Smooth muscle cell (in vitro differentiated cells): ENCODE results near the gene ORC4. TPM values are rescaled to one million over a fixed set of nuclear protein-coding genes. Genes with fewer than 3 reads are reported as not detected.

Experiments used
- DNase-seq: peaks from one replicate; lab custom pipeline; 2025; ENCODE audit not compliant: unreplicated experiment; lab: John Stamatoyannopoulos, UW
- H2AFZ ChIP-seq: fragments of 200-600 bp; sonication (generic); 2 replicates; pipeline ENCODE4 v1.6.0; 2016; ENCODE audit warnings: antibody characterized with exemption, low read depth, mild to moderate bottlenecking
- H3F3A ChIP-seq: fragments of 200-600 bp; sonication (generic); 2 replicates; pipeline ENCODE4 v1.6.0; 2017; ENCODE audit warnings: antibody characterized with exemption, low read depth
- H3K27ac ChIP-seq: fragments of 200-600 bp; sonication (generic); 2 replicates; pipeline ENCODE4 v1.5.1; 2016; ENCODE audit warnings: low read depth, mild to moderate bottlenecking
- H3K27me3 ChIP-seq: fragments of 200-600 bp; sonication (generic); 2 replicates; pipeline ENCODE4 v1.6.1; 2016; ENCODE audit warnings: low read depth, mild to moderate bottlenecking
- H3K36me3 ChIP-seq: fragments of 200-600 bp; sonication (generic); 2 replicates; pipeline ENCODE4 v1.5.1; 2016; ENCODE audit warnings: low read depth
- H3K4me1 ChIP-seq: fragments of 200-600 bp; sonication (generic); 2 replicates; pipeline ENCODE4 v1.5.1; 2016; ENCODE audit warnings: low read depth
- H3K4me2 ChIP-seq: fragments of 200-600 bp; sonication (generic); 2 replicates; pipeline ENCODE4 v1.6.0; 2016; ENCODE audit warnings: mild to moderate bottlenecking
- H3K4me3 ChIP-seq: fragments of 200-600 bp; sonication (generic); 2 replicates; pipeline ENCODE4 v1.5.1; 2016; ENCODE audit warnings: mild to moderate bottlenecking
- H3K79me2 ChIP-seq: fragments of 200-600 bp; sonication (generic); 2 replicates; pipeline ENCODE4 v1.6.0; 2016; ENCODE audit warnings: low read depth, mild to moderate bottlenecking
- H3K9ac ChIP-seq: fragments of 200-600 bp; sonication (generic); 2 replicates; pipeline ENCODE4 v1.6.0; 2016; ENCODE audit warnings: low read depth
- H3K9me3 ChIP-seq: fragments of 200-600 bp; sonication (generic); replicated peaks from 2 replicates; pipeline ENCODE4 v1.5.1; 2016; ENCODE audit warnings: low read depth
- H4K20me1 ChIP-seq: fragments of 200-600 bp; sonication (generic); 2 replicates; pipeline ENCODE4 v1.6.0; 2016; ENCODE audit warnings: low read depth
- CTCF ChIP-seq: fragments of 200-600 bp; sonication (generic); IDR thresholded peaks from 2 replicates; pipeline ENCODE4 v1.5.1; 2017; ENCODE audit warnings: borderline replicate concordance, mild to moderate bottlenecking, antibody characterized with exemption; ENCODE audit not compliant: insufficient read depth, poor library complexity, severe bottlenecking
- WGBS: methylation state at CpG from one replicate; pipeline ENCODE4 v1.1.7; 2016; ENCODE audit warnings: low lambda C conversion rate; 5-methylcytosine and 5-hydroxymethylcytosine counted together
- polyA plus RNA-seq: library from polyadenylated mRNA; unstranded; fragments of >200 nt; fragmentation: Nextera tagmentation; extraction: Ambion mirVana; gene quantifications from 2 replicates; pipeline ENCODE4 v1.2.1, GENCODE V29; 2016
- total RNA-seq: library from RNA; depleted of rRNA; stranded (reverse); fragments of >200 nt; gene quantifications from 2 replicates; pipeline ENCODE4 v1.2.3, GENCODE V29; 2014

The ORC4 gene
- total and polyA plus RNA-seq, 2 experiments from 2014 or later = 23.7 to 75.3 TPM

- Histone ChIP-seq H3F3A (no peaks in the 10 kb centered on the region), H3K27ac (no peak overlapping the region), H4K20me1 (peaks cover 77% of the 10 kb centered on the region), H2AFZ (no peak overlapping the region), H3K4me1 (no peaks in the 10 kb centered on the region), H3K27me3 (no peaks in the 10 kb centered on the region), H3K9me3 (no peaks in the 10 kb centered on the region), H3K4me2 (no peak overlapping the region), H3K36me3 (no peaks in the 10 kb centered on the region), H3K4me3 (no peak overlapping the region), H3K9ac (no peak overlapping the region), H3K79me2 (peaks cover 57% of the 10 kb centered on the region)
- WGBS = 96% methylated on average over 1 of the region's 1 CpG
- no peak for DNase-seq
- no peak for TF ChIP-seq CTCF
Observed at GRCh38 chr2:148039783-148040182, 19.2 kb upstream of the ORC4 start.

GRCh38 chr2:148032215-148032614 is 11.7 kb upstream of the ORC4 start:
- H3K9me3 ChIP-seq = no peaks in the 10 kb centered on the region
- H3F3A ChIP-seq = no peaks in the 10 kb centered on the region
- no peak for DNase-seq
- no peak overlapping the region for H3K27ac ChIP-seq
- no peaks in the 10 kb centered on the region for H3K36me3 ChIP-seq
- H3K4me1 ChIP-seq = peaks cover 7% of the 10 kb centered on the region
- H3K4me3 ChIP-seq = no peak overlapping the region
- peaks cover 86% of the 10 kb centered on the region for H4K20me1 ChIP-seq
- TF ChIP-seq CTCF = no peak
- H3K27me3 ChIP-seq = no peaks in the 10 kb centered on the region
- H3K79me2 ChIP-seq = peaks cover 93% of the 10 kb centered on the region
- WGBS = 95% methylated on average over 4 of the region's 4 CpGs
- no peak overlapping the region for H3K9ac ChIP-seq
- no peak overlapping the region for H2AFZ ChIP-seq
- H3K4me2 ChIP-seq = no peak overlapping the region

- Histone ChIP-seq H2AFZ (no peak overlapping the region), H3F3A (no peaks in the 10 kb centered on the region), H3K79me2 (peaks cover 94% of the 10 kb centered on the region), H3K4me1 (peaks cover 7% of the 10 kb centered on the region), H3K9me3 (no peaks in the 10 kb centered on the region), H4K20me1 (peaks cover 85% of the 10 kb centered on the region), H3K9ac (no peak overlapping the region), H3K27ac (no peak overlapping the region), H3K4me2 (no peak overlapping the region), H3K27me3 (no peaks in the 10 kb centered on the region), H3K4me3 (no peak overlapping the region), H3K36me3 (no peaks in the 10 kb centered on the region)
- TF ChIP-seq CTCF = no peak
- no peak for DNase-seq
Observed at GRCh38 chr2:148031152-148031551, 10.6 kb upstream of the ORC4 start.

- Histone ChIP-seq H3K79me2 (peaks cover 96% of the 10 kb centered on the region), H3F3A (no peaks in the 10 kb centered on the region), H3K9ac (no peak overlapping the region), H3K4me1 (peaks cover 7% of the 10 kb centered on the region), H2AFZ (no peak overlapping the region), H4K20me1 (peaks cover 73% of the 10 kb centered on the region), H3K4me3 (no peak overlapping the region), H3K27me3 (no peaks in the 10 kb centered on the region), H3K27ac (no peak overlapping the region), H3K9me3 (no peaks in the 10 kb centered on the region), H3K36me3 (peaks cover 4% of the 10 kb centered on the region), H3K4me2 (no peak overlapping the region)
- no peak for DNase-seq
- TF ChIP-seq CTCF = no peak
- WGBS = 95% methylated on average over 1 of the region's 1 CpG
Observed at GRCh38 chr2:148028781-148029180, 8.2 kb upstream of the ORC4 start.
